ENCODE results near the gene RPL39. TPM values are rescaled to one million over a fixed set of nuclear protein-coding genes. Genes with fewer than 3 reads are reported as not detected.

Gene RPL39
- total and polyA plus RNA-seq, 2 experiments from 2014 or later, result 2,910 to 2,912 TPM

DNA sequence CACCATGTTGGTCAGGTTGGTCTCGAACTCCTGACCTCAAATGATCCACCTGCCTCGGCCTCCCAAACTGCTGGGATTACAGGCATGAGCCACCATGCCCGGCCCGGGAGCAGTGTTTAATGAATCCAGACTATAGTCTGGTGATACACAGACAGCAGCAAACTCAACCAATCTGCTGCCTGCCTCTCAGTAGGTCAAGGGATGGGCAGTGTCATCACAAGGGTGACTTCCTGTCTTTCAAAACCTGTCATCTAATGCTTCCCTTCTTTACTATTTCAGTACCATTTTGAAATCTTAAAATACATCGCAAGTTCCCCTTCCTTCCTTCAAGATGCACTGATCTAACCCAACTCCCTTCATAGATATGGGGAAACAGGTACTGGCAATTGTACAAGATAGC, 8.4 kb downstream of the RPL39 start (continued):
- TF ChIP-seq, protein P1, sequence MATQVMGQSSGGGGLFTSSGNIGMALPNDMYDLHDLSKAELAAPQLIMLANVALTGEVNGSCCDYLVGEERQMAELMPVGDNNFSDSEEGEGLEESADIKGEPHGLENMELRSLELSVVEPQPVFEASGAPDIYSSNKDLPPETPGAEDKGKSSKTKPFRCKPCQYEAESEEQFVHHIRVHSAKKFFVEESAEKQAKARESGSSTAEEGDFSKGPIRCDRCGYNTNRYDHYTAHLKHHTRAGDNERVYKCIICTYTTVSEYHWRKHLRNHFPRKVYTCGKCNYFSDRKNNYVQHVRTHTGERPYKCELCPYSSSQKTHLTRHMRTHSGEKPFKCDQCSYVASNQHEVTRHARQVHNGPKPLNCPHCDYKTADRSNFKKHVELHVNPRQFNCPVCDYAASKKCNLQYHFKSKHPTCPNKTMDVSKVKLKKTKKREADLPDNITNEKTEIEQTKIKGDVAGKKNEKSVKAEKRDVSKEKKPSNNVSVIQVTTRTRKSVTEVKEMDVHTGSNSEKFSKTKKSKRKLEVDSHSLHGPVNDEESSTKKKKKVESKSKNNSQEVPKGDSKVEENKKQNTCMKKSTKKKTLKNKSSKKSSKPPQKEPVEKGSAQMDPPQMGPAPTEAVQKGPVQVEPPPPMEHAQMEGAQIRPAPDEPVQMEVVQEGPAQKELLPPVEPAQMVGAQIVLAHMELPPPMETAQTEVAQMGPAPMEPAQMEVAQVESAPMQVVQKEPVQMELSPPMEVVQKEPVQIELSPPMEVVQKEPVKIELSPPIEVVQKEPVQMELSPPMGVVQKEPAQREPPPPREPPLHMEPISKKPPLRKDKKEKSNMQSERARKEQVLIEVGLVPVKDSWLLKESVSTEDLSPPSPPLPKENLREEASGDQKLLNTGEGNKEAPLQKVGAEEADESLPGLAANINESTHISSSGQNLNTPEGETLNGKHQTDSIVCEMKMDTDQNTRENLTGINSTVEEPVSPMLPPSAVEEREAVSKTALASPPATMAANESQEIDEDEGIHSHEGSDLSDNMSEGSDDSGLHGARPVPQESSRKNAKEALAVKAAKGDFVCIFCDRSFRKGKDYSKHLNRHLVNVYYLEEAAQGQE (IDR thresholded peaks at IDR 0.05; ENCODE audit: unreplicated experiment), result no peak
- TF ChIP-seq ZNF331 (CRISPR knock-in tag; IDR thresholded peaks at IDR 0.05; ENCODE audit: low read depth), result no peak
- no peak for TF ChIP-seq EZH2 (IDR thresholded peaks at IDR 0.05; ENCODE audit: low read depth, unreplicated experiment)
- TF ChIP-seq POLR2AphosphoS5 (IDR thresholded peaks at IDR 0.05; ENCODE audit: low read depth), result no peak
- no peak for TF ChIP-seq JUNB (IDR thresholded peaks at IDR 0.05; ENCODE audit: unreplicated experiment)
- no peak for TF ChIP-seq EZH2phosphoT487 (IDR thresholded peaks at IDR 0.05; ENCODE audit: unreplicated experiment)

DNA sequence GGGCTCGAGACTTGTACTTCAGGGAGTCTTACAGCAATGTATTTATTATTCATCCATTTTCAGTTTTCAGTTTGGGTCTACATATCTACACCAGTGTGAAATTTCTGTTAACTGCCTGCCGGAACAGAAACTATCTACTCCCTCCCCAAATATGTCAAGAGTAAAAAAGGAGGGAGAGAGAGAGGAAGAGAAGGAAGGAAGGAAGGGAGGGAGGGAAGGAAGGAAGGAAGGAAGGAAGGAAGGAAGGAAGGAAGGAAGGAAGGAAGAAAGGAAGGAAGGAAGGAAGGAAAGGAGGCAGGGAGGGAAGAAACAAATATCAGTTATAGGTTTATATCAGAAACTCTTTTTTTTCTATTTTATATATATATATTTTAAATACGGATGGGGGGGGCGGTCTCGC, 12.6 kb downstream of the RPL39 start:
- Histone ChIP-seq H3K36me3 (ENCODE audit: insufficient read depth) (no peaks in the 10 kb centered on the region), H3K9me2 (ENCODE audit: insufficient read depth) (no peaks in the 10 kb centered on the region), H4K20me1 (replicated peaks; ENCODE audit: insufficient read depth) (no peaks in the 10 kb centered on the region; the same call in 1 of the 2 replicates), H3K4me1 (ENCODE audit: insufficient read depth) (no peaks in the 10 kb centered on the region), H3K27ac (ENCODE audit: low read depth) (no peak overlapping the region), H3K27me3 (ENCODE audit: insufficient read depth) (no peaks in the 10 kb centered on the region), H3F3A (replicated peaks; ENCODE audit: low read depth) (0 out of 2 replicates have a peak, but pooled peaks cover 3% of the 10 kb centered on the region), H3K4me2 (no peak overlapping the region), H3K79me2 (replicated peaks; ENCODE audit: insufficient read depth) (no peaks in the 10 kb centered on the region), H2AFZ (no peak overlapping the region), H3K4me3 (no peak overlapping the region)
- Mint-ChIP-seq H3K9me3 (no peaks in the 10 kb centered on the region), H3K36me3 (ENCODE audit: low read depth) (peaks cover 22% of the 10 kb centered on the region), H3K4me3 (no peak overlapping the region), H3K27ac (no peak overlapping the region), H3K4me1 (peaks cover 4% of the 10 kb centered on the region; the same call in 1 of the 3 replicates), H3K27me3 (ENCODE audit: insufficient read depth, low read depth, poor library complexity) (peaks cover 5% of the 10 kb centered on the region)
- ATAC-seq, result no peak
- DNase-seq (ENCODE audit: low spot score), result no peak
- TF ChIP-seq ZNF114 (CRISPR knock-in tag; IDR thresholded peaks at IDR 0.05) (no peak), EZH2phosphoT487 (IDR thresholded peaks at IDR 0.05; ENCODE audit: unreplicated experiment) (no peak), POLR2AphosphoS5 (IDR thresholded peaks at IDR 0.05; ENCODE audit: low read depth) (no peak), STAT1 (IDR thresholded peaks at IDR 0.05; ENCODE audit: unreplicated experiment) (no peak), ZNF331 (CRISPR knock-in tag; IDR thresholded peaks at IDR 0.05; ENCODE audit: low read depth) (no peak), EZH2 (IDR thresholded peaks at IDR 0.05; ENCODE audit: low read depth, unreplicated experiment) (no peak), NANOG (IDR thresholded peaks at IDR 0.05; ENCODE audit: borderline replicate concordance) (no peak), JUNB (IDR thresholded peaks at IDR 0.05; ENCODE audit: unreplicated experiment) (no peak)
- TF ChIP-seq, protein P2, sequence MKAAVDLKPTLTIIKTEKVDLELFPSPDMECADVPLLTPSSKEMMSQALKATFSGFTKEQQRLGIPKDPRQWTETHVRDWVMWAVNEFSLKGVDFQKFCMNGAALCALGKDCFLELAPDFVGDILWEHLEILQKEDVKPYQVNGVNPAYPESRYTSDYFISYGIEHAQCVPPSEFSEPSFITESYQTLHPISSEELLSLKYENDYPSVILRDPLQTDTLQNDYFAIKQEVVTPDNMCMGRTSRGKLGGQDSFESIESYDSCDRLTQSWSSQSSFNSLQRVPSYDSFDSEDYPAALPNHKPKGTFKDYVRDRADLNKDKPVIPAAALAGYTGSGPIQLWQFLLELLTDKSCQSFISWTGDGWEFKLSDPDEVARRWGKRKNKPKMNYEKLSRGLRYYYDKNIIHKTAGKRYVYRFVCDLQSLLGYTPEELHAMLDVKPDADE (IDR thresholded peaks at IDR 0.05), result no peak
- TF ChIP-seq, protein P3, sequence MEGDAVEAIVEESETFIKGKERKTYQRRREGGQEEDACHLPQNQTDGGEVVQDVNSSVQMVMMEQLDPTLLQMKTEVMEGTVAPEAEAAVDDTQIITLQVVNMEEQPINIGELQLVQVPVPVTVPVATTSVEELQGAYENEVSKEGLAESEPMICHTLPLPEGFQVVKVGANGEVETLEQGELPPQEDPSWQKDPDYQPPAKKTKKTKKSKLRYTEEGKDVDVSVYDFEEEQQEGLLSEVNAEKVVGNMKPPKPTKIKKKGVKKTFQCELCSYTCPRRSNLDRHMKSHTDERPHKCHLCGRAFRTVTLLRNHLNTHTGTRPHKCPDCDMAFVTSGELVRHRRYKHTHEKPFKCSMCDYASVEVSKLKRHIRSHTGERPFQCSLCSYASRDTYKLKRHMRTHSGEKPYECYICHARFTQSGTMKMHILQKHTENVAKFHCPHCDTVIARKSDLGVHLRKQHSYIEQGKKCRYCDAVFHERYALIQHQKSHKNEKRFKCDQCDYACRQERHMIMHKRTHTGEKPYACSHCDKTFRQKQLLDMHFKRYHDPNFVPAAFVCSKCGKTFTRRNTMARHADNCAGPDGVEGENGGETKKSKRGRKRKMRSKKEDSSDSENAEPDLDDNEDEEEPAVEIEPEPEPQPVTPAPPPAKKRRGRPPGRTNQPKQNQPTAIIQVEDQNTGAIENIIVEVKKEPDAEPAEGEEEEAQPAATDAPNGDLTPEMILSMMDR (conservative IDR thresholded peaks at IDR 0.05; ENCODE audit: low read depth in 2 of 2), result no peak
- TF ChIP-seq, protein P1 (IDR thresholded peaks at IDR 0.05; ENCODE audit: unreplicated experiment), result no peak
